OCI-LY3 (cell line): ENCODE results near the gene PAM.
"Not testable (repeated sequence)": the region's sequence is repeated elsewhere in the genome, so short reads cannot be mapped to it uniquely, and the experiment has no call there.

ENCODE experiments used
- H2AFZ ChIP-seq: fragments of 200-600, 300-600 bp; shearing (Covaris generic); 2 replicates; pipeline ENCODE4 v1.6.0; 2014; ENCODE audit warnings: antibody characterized with exemption, low read depth, low read length
- H3K27ac ChIP-seq: fragments of 200-600, 300-600 bp; sonication (generic); 2 replicates; pipeline ENCODE4 v1.5.1; 2014; ENCODE audit warnings: mild to moderate bottlenecking, low read length, moderate library complexity, mixed read lengths
- H3K27me3 ChIP-seq: fragments of 200-600, 300-600 bp; sonication (generic); 2 replicates; pipeline ENCODE4 v1.6.1; 2014; ENCODE audit warnings: low read depth, low read length, mixed read lengths
- H3K36me3 ChIP-seq: fragments of 200-600, 300-600 bp; sonication (generic); replicated peaks from 2 replicates; pipeline ENCODE3; 2014; ENCODE audit warnings: low read depth, low read length, mixed read lengths
- H3K4me1 ChIP-seq: fragments of 300-600, 200-600 bp; sonication (generic); 2 replicates; pipeline ENCODE4 v1.6.1; 2014; ENCODE audit warnings: low read length, mixed read lengths
- H3K4me2 ChIP-seq: fragments of 200-600, 300-600 bp; sonication (generic); 2 replicates; pipeline ENCODE4 v1.6.1; 2014; ENCODE audit warnings: low read length, mixed read lengths
- H3K4me3 ChIP-seq: fragments of 300-600, 200-600 bp; sonication (generic); 2 replicates; pipeline ENCODE4 v1.5.1; 2014; ENCODE audit warnings: antibody characterized with exemption, mild to moderate bottlenecking, low read length, moderate library complexity
- H3K79me2 ChIP-seq: fragments of 300-600, 200-600 bp; shearing (Covaris generic); 2 replicates; pipeline ENCODE4 v1.6.1; 2014; ENCODE audit warnings: mild to moderate bottlenecking, low read length, mixed read lengths
- H3K9ac ChIP-seq: fragments of 300-600, 200-600 bp; shearing (Covaris generic); 2 replicates; pipeline ENCODE4 v1.6.0; 2014; ENCODE audit warnings: mild to moderate bottlenecking, low read length, moderate library complexity
- H3K9me3 ChIP-seq: fragments of 200-600, 300-600 bp; shearing (Covaris generic); 2 replicates; pipeline ENCODE4 v1.6.1; 2014; ENCODE audit warnings: low read length, mixed read lengths; ENCODE audit not compliant: insufficient read depth
- H4K20me1 ChIP-seq: fragments of 200-600, 300-600 bp; sonication (generic); 2 replicates; pipeline ENCODE4 v1.6.1; 2016; ENCODE audit warnings: low read length, mixed read lengths; ENCODE audit not compliant: insufficient read depth
- EZH2phosphoT487 ChIP-seq: fragments of 200-600 bp; shearing (Covaris generic); IDR thresholded peaks from 2 replicates; pipeline ENCODE4 v1.6.1; 2018; ENCODE audit warnings: antibody characterized with exemption, mixed run types, low read depth
- TF ChIP-seq, protein P1 (sequence below): fragments of 200-600, 300-600 bp; sonication (generic); IDR thresholded peaks from 2 replicates; pipeline ENCODE4 v1.5.1; 2014; ENCODE audit warnings: antibody characterized with exemption, low read length, low read depth

The PAM gene

DNA sequence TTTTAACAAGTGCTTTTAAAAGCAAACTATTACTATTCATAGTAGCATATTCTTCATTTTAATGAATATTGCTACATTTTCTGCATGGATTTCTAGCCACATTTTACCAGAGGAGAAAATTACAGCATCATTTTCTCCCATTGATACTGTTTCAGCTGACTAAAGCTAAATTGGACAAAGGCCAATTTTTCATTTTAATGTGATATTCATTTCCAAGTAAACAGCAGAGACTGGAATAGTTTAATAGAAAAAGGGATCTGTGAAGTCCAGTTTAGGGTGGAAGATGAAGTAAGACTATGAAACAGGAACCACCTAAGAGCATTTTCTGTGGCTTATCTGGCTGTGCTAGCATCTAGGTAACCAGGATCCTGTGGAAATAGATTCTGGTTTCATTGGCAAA is 236.7 kb downstream of the PAM start:
- Histone ChIP-seq H3K4me2 (no peak overlapping the region), H3K9ac (no peak overlapping the region), H3K9me3 (no peaks in the 10 kb centered on the region), H2AFZ (no peak overlapping the region), H3K79me2 (no peaks in the 10 kb centered on the region), H3K4me1 (0 out of 2 replicates have a peak, but pooled peaks cover 3% of the 10 kb centered on the region), H4K20me1 (no peaks in the 10 kb centered on the region), H3K4me3 (no peak overlapping the region), H3K36me3 (no peaks in the 10 kb centered on the region), H3K27me3 (no peaks in the 10 kb centered on the region), H3K27ac (no peak overlapping the region)
- TF ChIP-seq, protein P1, sequence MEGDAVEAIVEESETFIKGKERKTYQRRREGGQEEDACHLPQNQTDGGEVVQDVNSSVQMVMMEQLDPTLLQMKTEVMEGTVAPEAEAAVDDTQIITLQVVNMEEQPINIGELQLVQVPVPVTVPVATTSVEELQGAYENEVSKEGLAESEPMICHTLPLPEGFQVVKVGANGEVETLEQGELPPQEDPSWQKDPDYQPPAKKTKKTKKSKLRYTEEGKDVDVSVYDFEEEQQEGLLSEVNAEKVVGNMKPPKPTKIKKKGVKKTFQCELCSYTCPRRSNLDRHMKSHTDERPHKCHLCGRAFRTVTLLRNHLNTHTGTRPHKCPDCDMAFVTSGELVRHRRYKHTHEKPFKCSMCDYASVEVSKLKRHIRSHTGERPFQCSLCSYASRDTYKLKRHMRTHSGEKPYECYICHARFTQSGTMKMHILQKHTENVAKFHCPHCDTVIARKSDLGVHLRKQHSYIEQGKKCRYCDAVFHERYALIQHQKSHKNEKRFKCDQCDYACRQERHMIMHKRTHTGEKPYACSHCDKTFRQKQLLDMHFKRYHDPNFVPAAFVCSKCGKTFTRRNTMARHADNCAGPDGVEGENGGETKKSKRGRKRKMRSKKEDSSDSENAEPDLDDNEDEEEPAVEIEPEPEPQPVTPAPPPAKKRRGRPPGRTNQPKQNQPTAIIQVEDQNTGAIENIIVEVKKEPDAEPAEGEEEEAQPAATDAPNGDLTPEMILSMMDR: no peak
- TF ChIP-seq EZH2phosphoT487: no peak

DNA sequence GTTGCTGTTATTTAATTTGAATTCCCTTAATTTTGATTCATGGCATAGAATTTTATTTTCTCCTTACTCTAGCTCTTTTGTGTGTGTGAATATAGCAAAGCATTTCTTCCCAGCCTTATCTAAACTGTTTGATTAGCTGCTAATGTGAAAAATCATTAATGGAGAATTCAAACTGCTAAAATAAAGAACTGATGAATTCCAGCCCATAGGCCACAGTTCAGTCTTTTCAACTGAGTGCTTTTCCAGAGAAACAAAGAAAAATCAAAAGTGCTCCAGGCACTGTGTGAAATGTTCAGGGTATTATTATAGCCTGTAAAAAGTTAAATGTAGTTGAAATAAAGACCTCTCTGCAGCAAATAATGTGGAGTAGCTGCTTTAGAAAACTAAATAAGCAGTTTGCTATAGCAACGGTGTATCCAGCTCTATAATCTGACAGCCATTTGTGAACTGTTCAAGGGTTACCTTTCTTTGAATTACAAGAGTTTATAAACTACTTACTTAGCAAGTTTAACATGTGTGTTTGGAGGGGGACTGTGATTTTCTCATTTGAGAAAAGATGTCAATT is 241.0 kb downstream of the PAM start:
- no peak overlapping the region for H3K9ac ChIP-seq
- TF ChIP-seq, protein P1: no peak
- no peak for TF ChIP-seq EZH2phosphoT487
- no peak overlapping the region for H3K4me3 ChIP-seq
- no peaks in the 10 kb centered on the region for H3K36me3 ChIP-seq
- H3K4me2 ChIP-seq: no peak overlapping the region
- no peaks in the 10 kb centered on the region for H3K27me3 ChIP-seq
- no peaks in the 10 kb centered on the region for H3K9me3 ChIP-seq
- no peak overlapping the region for H2AFZ ChIP-seq
- H3K27ac ChIP-seq: no peak overlapping the region
- no peaks in the 10 kb centered on the region for H4K20me1 ChIP-seq
- peaks cover 10% of the 10 kb centered on the region for H3K4me1 ChIP-seq
- no peaks in the 10 kb centered on the region for H3K79me2 ChIP-seq

DNA sequence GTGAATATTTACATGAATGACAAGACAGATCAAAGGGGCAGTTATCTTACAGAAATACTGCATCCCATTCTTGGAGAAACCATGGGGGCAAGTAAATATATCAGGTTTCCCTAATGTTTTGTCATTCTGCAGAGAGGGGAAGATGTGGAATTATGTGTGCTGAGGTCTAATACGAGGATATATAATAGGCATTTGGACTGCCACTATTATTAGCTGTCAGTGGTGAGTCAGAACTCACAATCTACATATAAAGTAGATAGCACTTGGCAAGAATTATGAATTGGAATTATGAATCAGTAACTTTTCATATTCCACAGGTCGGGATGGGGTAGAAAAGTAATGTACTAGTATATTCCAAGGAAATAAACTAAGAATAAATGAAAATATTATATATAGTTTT is 243.1 kb downstream of the PAM start:
- Histone ChIP-seq H3K4me1 (peaks cover 10% of the 10 kb centered on the region), H3K4me3 (no peak overlapping the region), H3K79me2 (no peaks in the 10 kb centered on the region), H3K4me2 (no peak overlapping the region), H4K20me1 (no peaks in the 10 kb centered on the region), H3K27me3 (no peaks in the 10 kb centered on the region), H3K36me3 (no peaks in the 10 kb centered on the region), H2AFZ (no peak overlapping the region), H3K9me3 (no peaks in the 10 kb centered on the region), H3K27ac (no peak overlapping the region), H3K9ac (no peak overlapping the region)
- TF ChIP-seq, protein P1: no peak
- TF ChIP-seq EZH2phosphoT487: no peak

DNA sequence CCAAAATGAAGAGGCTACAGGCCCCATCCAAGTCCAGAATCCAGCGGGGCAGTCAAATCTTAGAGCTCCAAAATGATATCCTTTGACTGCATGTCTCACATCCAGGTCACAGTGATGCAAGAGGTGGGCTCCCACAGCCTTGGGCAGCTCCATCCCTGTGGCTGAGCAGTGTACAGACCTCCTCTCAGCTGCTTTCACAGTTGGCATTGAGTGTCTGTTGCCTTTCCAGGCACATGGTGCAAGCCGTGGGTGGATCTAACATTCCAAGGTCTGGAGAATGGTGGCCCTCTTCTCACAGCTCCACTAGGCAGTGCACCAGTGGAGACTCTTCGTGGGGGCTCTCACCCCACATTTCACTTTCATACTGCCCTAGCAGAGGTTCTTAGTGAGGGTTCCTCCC is 244.1 kb downstream of the PAM start:
- no peaks in the 10 kb centered on the region for H3K36me3 ChIP-seq

DNA sequence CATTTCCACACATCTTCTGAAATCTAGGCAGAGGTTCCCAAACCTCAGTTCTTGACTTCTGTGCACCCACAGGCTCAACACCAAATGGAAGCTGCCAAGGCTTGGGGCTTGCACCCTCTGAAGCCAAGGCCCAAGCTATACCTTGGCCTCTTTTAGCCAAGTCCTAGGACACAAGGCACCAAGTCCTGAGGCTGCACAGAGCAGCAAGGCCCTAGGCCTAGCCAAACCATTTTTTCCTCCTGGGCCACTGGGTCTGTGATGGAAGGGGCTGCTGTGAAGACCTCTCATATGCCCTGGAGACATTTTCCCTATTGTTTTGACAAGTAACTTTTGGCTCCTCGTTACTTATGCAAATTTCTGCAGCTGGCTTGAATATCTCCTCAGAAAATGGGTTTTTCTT is 244.5 kb downstream of the PAM start:
- not testable (repeated sequence) for H3K4me2 ChIP-seq, H3K9me3 ChIP-seq, H4K20me1 ChIP-seq, H3K9ac ChIP-seq, H3K27ac ChIP-seq, H3K36me3 ChIP-seq, H3K4me3 ChIP-seq, H3K4me1 ChIP-seq, H3K27me3 ChIP-seq, H2AFZ ChIP-seq, H3K79me2 ChIP-seq

More for the DNA sequence above, 244.1 kb downstream of the PAM start:
- Histone ChIP-seq H3K27ac (no peak overlapping the region), H3K4me1 (peaks cover 10% of the 10 kb centered on the region), H3K9me3 (no peaks in the 10 kb centered on the region), H3K4me3 (no peak overlapping the region), H3K27me3 (no peaks in the 10 kb centered on the region), H3K9ac (no peak overlapping the region), H4K20me1 (no peaks in the 10 kb centered on the region), H2AFZ (no peak overlapping the region), H3K4me2 (no peak overlapping the region), H3K79me2 (no peaks in the 10 kb centered on the region)
- no peak for TF ChIP-seq EZH2phosphoT487
- TF ChIP-seq, protein P1: no peak
